Cardiac muscle cell (in vitro differentiated cells and primary cell): Measurements from ENCODE around the gene R3HDM2. TPM values are rescaled to one million over a fixed set of nuclear protein-coding genes. Genes with fewer than 3 reads are reported as not detected.

Experiments used
- DNase-seq, 2 donors: peaks; one replicate each; pipeline versions ENCODE4 v3.0.0 to v3.0.0-alpha.2; 2010 to 2017; ENCODE audit warnings: low read depth in 1 of 2, low spot score in 1 of 2
- H3K27ac ChIP-seq: fragments of 200-600 bp; sonication (generic); 2 replicates; pipeline ENCODE4 v1.5.1; 2016
- H3K27me3 ChIP-seq: fragments of 200-600 bp; sonication (generic); 2 replicates; pipeline ENCODE4 v1.6.0; 2016; ENCODE audit warnings: control low read depth
- H3K36me3 ChIP-seq: fragments of 200-600 bp; sonication (generic); 2 replicates; pipeline ENCODE4 v1.5.1; 2016; ENCODE audit warnings: control low read depth
- H3K4me1 ChIP-seq: fragments of 200-600 bp; sonication (generic); 2 replicates; pipeline ENCODE4 v1.8.1; 2017; ENCODE audit warnings: low read depth, mild to moderate bottlenecking, mixed run types
- H3K4me3 ChIP-seq: fragments of 200-600 bp; sonication (generic); 2 replicates; pipeline ENCODE4 v1.5.1; 2016; ENCODE audit warnings: mild to moderate bottlenecking
- H3K9me3 ChIP-seq: fragments of 200-600 bp; sonication (generic); 2 replicates; pipeline ENCODE4 v1.5.1; 2017; ENCODE audit warnings: low read depth, mild to moderate bottlenecking, control low read depth
- CTCF ChIP-seq: IDR thresholded peaks from 2 replicates; pipeline ENCODE4 v1.5.1; 2012; ENCODE audit warnings: low read depth, mild to moderate bottlenecking, low read length
- polyA plus RNA-seq: library from polyadenylated mRNA; unstranded; fragments of >200 nt; fragmentation: Nextera tagmentation; extraction: Ambion mirVana; gene quantifications from 2 replicates; pipeline ENCODE4 v1.2.1, GENCODE V29; 2016
- total RNA-seq: library from RNA; depleted of rRNA; stranded (reverse); fragments of >200 nt; gene quantifications from 2 replicates; pipeline ENCODE4 v1.2.3, GENCODE V29; 2016

Gene R3HDM2
- total and polyA plus RNA-seq, 2 experiments from 2014 or later, result 23.3 to 59.9 TPM

- H3K27me3 ChIP-seq, result no peaks in the 10 kb centered on the region
- DNase-seq, result no peak
- no peak for TF ChIP-seq CTCF
- H3K36me3 ChIP-seq, result peaks cover 7% of the 10 kb centered on the region
- no peaks in the 10 kb centered on the region for H3K9me3 ChIP-seq
- H3K4me1 ChIP-seq, result peaks cover 17% of the 10 kb centered on the region
- no peak overlapping the region for H3K4me3 ChIP-seq
- H3K27ac ChIP-seq, result no peak overlapping the region
Observed at GRCh38 chr12:57390174-57390573, 40.7 kb downstream of the R3HDM2 start.

GRCh38 chr12:57389033-57389432 lies 41.8 kb downstream of the R3HDM2 start:
- no peaks in the 10 kb centered on the region for H3K9me3 ChIP-seq
- no peaks in the 10 kb centered on the region for H3K36me3 ChIP-seq
- H3K4me1 ChIP-seq, result peaks cover 17% of the 10 kb centered on the region
- no peak overlapping the region for H3K4me3 ChIP-seq
- no peak overlapping the region for H3K27ac ChIP-seq
- peak in 1 of 2 donors; percentile 65 for DNase-seq
- TF ChIP-seq CTCF, result no peak
- no peaks in the 10 kb centered on the region for H3K27me3 ChIP-seq

GRCh38 chr12:57388425-57388824 lies 42.4 kb downstream of the R3HDM2 start:
- H3K27me3 ChIP-seq, result no peaks in the 10 kb centered on the region
- DNase-seq, result no peak
- no peak for TF ChIP-seq CTCF
- H3K9me3 ChIP-seq, result no peaks in the 10 kb centered on the region
- peaks cover 17% of the 10 kb centered on the region for H3K4me1 ChIP-seq
- peak overlapping the region; percentile 28 for H3K27ac ChIP-seq
- H3K4me3 ChIP-seq, result no peak overlapping the region
- no peaks in the 10 kb centered on the region for H3K36me3 ChIP-seq

GRCh38 chr12:57386187-57386720 lies 44.6 kb downstream of the R3HDM2 start:
- no peak for DNase-seq
- H3K9me3 ChIP-seq, result no peaks in the 10 kb centered on the region

GRCh38 chr12:57385586-57385985 lies 45.3 kb downstream of the R3HDM2 start:
- Histone ChIP-seq H3K27ac (no peak overlapping the region), H3K9me3 (no peaks in the 10 kb centered on the region), H3K36me3 (no peaks in the 10 kb centered on the region), H3K27me3 (no peaks in the 10 kb centered on the region), H3K4me3 (no peak overlapping the region), H3K4me1 (peaks cover 17% of the 10 kb centered on the region)
- no peak for TF ChIP-seq CTCF
- DNase-seq, result no peak

More at GRCh38 chr12:57386187-57386720, 44.6 kb downstream of the R3HDM2 start:
- Histone ChIP-seq H3K4me1 (peaks cover 17% of the 10 kb centered on the region), H3K36me3 (no peaks in the 10 kb centered on the region), H3K4me3 (no peak overlapping the region), H3K27ac (no peak overlapping the region), H3K27me3 (no peaks in the 10 kb centered on the region)
- TF ChIP-seq CTCF, result no peak
